GM23248 (cell line): Measurements from ENCODE around the gene PMVK.

Source experiments
- EZH2 ChIP-seq: fragments of 200-600 bp; sonication (generic); IDR thresholded peaks from 2 replicates; pipeline ENCODE4 v1.6.1; 2018; ENCODE audit warnings: antibody characterized with exemption, mild to moderate bottlenecking; ENCODE audit not compliant: insufficient read depth, poor library complexity, severe bottlenecking
- EZH2phosphoT487 ChIP-seq: fragments of 200-600 bp; sonication (generic); IDR thresholded peaks from 2 replicates; pipeline ENCODE4 v1.6.1; 2018; ENCODE audit warnings: antibody characterized with exemption, moderate library complexity, mild to moderate bottlenecking, low read depth; ENCODE audit not compliant: insufficient read depth

DNA sequence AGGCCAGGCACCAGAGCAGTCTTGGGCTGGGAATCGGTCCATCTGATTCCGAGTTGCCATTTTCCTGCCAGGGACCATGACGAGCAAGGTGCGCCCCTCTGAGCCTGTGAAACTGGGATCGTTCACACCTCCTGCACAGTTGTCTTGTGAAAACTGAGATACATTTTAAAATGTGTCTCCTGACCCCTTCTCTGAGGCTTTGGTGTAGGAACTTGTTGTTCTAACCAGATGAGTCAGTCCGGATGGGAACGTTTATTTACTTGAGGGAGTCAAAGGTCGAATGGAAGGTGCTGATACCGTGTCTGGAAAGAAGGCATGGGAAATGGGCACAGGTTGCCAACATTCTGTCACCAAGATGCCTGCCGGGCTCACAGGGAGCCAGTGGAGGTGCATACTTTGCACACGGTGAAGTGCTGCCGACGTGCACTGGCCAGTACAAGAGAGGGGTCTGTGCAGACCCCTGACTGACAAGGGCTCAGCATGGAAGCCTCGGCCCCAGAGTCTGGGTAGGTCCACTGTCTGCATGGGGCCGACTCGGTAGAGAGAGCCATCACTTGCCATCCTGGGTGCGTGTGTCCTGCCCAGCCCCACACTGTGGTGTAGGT, 59.0 kb downstream of the PMVK start:
- TF ChIP-seq EZH2 = no peak
- TF ChIP-seq EZH2phosphoT487 = no peak
